Inflammatory macrophage (primary cell): ENCODE results near the gene FLRT1.
A peak's percentile ranks its signal among the peaks of the same experiment; 100 is the strongest.

Experiments
- DNase-seq, 2 donors: peaks; one replicate each; pipeline ENCODE4 v3.0.0-alpha.2; 2020 to 2022

The FLRT1 gene

DNA sequence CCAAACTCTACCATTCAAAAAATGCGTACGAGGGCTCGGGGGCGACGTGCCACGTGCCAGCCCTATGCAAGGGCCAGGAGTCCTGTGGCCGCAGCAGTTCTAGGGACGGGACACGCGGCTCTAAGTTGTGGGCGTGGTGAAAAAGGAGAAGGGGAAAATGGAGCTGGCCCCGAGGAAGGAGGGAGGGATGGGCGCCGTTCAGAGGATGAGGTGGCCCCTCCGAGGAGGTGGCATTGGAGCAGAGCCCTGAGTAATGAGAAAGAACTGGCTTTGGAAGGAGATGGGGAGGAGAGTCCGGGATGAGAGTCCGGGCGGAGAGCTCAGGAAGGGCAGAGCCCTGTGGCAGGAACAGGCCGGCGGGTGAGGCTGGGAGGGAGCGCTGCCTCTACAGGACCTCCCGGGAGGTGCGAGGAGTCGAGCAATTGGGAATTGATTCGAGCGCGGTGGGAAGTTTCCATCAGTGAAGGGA, 28.5 kb upstream of the FLRT1 start:
- peak; percentile 44 to 49 for DNase-seq

DNA sequence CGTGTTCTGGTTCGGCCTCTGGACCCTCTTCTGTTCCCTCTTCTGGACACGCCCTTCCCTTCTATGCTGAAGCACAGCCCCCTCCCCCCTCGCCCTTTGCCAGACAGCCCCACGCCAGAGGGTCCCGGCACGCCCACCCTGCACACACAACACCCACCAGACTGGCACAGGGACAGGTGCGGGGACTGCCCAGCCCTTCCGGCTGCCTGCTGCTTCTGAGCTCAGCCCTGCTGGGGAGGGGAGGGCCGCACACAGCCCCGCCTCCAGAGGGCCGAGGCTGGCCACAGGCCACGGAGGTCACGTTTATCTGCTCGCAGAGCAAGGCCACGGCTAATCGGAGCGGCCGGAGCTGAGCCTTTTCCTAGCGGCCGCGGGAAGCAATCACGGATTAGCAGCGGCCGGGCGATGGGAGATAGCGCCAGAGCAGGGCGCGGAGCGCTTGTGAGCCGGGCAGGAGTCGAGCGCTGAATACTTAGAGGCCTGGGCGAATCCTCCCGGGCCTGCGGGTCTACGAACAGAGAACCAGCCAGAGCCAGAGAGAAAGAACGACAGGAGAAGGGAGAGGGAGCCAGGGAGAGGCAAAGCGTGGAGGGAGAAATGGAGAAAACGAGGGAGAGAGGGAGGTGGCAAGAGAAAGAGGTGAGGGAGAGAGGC, 28.0 kb upstream of the FLRT1 start:
- DNase-seq, result peak; percentile 62 to 67

DNA sequence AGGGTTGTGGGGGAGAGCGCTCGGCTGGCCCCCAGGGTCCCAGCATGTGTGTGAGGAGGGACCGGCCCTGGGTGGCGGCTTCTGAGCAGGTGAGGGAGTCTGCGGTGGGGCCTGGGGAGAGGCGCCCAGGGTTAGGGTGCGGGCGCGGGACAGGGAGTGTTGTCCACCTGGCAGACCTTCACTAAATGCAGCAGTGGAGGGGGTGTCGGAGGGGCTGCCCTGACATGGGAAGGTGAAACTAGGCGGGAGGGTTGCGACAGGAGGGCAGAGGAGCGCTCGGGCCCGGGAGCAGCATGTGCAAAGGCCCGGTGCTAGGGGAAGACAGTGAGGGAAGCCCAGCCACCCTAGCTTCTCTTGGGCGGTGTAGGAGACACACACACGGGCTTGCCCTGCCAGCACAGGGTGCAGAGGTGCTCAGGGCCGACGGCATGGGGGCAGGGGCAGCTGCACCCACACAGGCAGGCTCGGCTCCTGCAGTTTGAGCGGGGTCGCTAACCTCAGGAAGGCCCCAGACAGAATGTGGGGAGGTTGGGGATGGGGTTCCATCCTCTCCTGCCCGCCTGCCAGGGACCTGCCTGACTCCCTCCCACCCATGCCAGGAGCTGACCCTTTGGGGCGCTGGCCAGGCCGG, 27.3 kb upstream of the FLRT1 start:
- DNase-seq, result no peak

DNA sequence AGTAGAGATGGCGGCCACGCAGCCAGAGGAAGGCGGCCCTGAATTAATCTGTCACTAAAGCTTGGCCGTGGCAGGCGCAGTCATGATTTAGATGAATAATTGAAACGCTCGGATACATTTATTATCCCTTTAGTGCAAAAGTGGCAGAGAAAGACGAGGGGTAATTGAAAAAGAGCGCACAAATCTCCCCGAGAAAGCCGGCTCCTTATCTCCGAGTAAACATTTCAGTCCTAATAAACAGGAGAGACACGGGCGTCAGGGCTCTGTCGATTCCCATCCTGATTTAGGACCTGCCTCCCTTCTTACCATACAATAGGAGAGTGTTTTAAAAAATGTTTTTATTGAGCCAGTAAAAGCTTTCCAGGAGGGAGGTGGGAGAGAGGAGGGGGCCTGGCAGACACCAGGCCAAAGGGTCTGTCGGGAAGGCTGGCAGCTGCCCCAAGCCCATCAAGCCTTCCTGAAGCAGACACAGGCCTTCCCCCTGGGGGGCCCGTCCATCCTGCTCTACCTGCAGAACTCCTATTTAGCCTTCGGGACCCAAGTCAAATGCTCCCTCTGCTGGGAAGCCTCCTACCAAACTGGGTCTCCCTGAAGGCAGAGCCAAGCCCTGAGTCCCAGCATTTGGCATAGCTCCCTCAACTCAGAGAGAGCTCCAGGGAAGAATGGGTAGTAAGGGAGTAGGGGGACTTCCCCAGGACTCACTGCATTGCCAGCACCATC, 26.7 kb upstream of the FLRT1 start:
- DNase-seq, result no peak

DNA sequence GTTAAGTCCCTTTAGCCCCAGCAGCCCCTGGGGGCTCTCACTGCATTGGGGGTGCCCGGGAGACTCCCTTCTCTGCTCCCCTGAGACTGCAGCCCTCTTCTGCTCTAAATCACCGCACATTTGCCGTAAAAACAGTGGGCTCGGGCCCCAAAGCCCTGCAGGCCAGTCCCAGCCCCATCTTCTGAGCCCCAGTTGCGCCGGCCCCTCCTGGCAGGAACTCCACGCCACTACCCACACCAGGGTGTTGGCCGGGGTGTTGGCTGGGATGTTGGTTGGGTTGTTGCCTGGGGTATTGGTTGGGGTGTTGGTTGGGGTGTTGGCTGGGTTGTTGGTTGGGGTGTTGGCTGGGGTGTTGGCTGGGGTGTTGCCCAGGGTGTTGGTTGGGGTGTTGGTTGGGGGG, 26.0 kb upstream of the FLRT1 start:
- DNase-seq, result no peak

DNA sequence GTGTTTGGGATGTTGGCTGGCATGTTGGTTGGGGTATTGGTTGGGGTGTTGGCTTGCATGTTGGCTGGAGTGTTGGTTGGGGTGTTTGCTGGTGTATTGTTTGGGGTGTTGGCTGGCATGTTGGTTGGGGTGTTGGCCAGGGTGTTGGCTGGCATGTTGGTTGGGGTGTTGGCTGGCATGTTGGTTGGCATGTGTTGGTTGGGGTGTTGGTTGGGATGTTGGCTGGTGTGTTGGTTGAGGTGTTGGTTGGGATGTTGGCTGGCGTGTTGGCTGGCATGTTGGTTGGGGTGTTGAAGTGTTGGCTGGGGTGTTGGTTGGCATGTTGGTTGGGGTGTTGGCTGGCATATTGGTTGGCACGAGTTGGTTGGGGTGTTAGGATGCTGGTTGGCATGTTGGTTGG, 24.9 kb upstream of the FLRT1 start:
- DNase-seq, result no peak

DNA sequence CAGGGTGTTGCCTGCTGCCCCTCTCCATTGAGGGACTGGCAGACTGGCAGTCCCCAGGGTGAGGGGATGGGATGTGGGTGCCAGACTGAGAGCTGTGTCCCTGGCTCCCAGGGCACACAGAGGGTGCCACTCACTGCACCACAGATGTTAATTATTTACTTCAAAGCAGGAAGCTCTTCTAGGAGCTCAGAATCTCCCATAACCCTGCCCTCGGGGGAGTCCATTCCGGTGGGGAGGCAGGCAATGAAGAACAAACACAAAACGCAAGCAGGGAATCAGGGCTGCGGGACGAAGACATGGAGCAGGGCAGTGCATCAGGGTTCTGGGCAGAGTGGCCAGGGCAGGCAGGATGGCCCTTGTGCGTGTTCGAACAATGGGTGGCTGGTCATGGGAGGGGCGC, 24.4 kb upstream of the FLRT1 start:
- no peak for DNase-seq

DNA sequence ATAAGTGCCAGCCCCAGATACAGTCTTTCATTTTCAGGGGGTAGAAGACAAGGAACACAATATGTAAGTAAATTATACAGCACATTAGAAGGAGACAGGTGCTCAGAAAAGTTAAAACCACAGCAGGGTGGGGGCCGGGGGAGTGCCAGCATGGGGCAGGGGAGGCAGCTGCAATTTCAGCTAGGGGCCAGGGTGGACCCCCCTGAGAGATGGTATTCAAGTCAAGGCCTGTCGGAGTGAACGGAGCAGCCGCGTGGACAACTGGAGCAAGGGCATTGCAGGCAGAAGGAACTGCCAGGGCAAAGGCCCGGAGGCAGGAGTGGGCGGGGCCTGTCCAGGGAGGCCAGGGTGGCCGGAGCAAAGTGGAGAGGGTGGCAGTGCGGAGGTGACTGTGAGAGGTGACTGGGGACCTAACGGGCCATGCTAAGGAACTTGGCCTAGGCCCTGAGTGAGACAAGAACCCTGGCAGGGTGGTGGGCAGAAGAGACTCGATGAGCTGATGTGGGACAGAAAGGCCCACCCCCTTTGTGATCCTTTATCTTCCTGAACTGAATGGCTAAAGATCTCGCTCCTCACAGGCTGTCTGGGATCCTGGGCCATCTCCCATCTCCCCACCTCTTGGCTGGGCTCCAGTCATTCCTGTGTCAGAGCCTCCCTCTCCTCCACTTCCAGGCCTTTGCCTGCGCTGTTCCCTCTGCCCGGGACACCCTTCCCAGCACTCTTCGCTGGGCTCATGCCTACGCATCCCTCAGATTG, 22.4 kb upstream of the FLRT1 start:
- DNase-seq, result no peak

DNA sequence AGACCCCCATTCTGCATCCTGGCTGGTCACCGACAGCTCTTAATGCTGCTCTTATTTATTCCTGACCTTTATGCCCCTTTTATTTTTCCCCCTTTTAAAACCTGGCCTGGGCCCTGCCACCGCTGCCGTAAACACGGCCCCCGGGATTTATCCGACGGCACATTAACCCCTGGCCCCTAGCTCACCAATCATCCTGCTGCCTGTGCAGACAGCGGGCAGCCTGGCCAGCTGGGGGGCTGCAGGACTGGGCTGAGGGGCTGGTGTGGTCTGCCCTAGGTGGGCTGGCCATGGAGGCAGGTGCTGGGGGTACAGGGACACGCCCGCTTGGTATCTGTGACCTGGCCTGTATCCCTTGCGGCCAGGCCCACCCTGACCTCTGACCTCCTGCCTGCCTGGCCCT, 21.4 kb upstream of the FLRT1 start:
- DNase-seq, result no peak

DNA sequence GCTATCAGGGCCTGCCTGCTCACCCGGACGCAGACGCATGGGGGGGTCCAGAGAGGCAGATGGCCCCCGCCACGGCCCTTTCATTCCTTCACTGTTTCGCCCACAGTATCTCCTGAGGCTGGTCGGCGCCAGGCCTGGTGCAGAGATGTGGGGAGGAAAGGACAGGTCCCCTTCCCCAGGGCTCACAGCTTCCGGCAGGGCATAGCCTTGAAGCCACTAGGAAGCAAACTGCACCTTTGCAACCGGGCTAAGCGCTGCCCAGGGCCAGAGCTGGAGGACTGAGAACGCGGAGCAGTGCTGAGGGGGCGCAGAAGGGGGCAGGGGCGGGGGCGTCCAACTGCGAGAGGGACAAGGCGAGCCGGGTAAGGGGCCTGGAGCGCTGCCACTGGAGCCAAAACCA, 20.2 kb upstream of the FLRT1 start:
- no peak for DNase-seq

DNA sequence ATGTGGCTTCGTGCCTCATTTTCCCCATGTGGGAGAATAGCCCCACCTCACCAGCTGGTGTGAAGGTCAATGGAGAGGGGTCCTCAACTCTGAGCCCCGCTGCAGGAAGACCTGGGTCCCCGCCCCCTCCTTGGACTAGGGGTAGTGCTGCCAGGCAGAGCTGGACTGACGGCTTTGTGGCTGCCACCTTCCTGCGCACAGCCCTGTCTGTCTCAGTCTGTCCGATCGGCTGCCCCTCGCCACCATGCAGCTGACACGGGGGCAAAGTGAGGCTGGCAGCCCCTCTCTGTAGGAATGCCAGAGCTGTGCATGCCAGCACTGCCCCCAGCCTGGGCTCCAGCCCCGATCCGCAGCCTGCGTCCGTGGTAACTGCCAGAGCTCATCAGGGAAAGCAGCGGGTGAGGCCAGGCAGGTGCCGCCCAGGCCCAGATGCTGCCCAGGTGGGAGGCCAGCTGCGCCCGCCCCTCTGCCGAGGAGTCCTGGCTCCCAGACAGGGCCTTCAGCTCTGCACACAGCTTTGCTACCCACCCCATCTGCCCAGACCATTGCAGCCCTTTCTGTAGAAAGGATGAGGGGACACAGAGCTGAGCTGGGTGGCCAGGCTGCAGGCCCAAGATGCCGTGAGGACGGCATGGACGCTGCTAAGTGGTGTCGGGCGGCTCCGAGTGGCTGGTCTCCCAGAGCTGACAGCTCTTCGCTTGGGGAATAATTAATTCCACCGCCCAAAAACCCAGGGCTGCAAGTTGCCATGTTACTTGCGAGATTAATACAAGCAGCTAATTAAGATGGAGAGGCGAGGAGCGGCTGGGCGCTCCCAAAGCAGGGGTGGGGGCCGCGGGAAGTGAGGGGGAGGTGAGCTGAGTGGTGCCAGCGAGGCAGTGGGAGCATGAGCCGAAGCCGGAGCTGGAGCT, 19.5 kb upstream of the FLRT1 start:
- DNase-seq, result no peak

DNA sequence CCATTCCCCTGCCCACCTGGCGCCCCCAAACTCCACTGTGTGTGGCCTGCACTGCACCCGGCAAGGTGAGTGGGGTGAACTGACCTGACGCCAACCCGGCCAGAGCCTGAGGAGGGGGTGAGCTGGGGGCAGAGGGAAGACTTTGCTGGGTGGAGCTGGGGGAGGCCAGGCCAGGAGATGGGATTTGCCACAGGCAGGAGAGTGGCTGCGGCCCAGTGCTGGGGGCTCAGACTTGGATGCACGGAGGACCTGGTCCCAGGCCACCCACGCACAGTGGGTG, 17.8 kb upstream of the FLRT1 start:
- no peak for DNase-seq

DNA sequence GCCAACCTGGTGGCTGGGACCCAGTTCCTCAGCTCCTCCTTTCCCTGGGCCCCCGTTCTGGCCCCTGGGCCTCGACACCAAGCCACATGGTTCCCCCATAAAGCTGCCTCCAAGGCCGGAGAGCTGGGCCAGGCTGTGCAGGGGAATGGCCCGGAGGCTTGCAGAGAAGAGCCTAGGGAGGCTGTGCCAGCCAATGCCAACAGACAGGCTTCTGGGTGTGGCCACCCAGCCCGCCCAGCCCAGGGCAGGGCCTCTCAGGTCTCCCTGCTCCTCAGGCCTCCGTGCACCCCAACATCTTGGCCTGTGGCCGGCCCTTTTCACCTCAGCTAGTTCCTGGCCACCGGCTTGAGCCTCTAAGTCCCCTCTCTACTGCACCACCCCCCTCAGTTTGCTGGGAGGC, 17.4 kb upstream of the FLRT1 start:
- no peak for DNase-seq

DNA sequence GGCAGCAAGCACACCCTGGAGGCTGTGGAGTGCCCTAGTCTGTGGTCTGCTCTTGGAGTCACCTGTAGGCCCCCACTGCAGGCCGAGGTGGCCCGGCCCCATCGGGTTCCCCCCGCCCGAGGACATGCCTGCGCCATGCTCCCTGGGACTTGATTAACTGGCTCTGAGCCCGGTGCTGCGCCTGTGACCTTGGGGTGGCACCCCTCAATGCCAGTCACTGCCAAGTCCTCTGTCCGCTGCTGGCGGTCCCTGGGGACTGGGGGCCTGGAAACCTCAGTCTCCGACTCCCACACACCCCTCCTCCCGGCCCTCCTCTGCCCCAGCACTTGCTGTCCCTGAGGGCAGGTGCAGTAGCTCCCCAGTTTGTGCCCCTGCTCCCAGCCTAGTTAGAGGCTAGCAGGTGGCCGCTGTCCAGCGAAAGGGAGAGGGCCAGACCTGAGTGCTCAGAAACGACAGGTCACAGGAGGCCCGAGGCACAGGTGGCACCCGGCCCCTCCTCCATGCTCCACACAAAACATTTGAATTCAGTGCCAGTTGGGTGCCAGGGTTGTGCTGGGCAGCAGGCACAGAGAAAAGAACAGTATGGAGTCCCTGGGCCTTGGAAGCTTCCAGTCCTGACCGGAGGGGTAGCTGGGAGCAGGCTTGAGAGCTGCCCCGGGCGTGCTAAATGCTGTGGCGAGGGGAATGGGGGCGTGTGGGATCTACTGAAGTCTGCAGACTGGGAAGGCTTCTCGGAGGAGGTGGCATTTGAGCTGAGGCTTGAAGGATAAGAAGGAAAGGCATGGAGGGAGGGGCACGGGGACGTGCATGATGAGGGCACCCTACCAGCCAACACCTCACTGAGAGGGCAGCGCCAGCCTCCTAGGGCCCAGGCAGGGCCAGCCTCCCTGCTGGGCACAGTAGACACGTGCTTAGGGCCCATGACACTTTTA, 16.4 kb upstream of the FLRT1 start:
- no peak for DNase-seq

DNA sequence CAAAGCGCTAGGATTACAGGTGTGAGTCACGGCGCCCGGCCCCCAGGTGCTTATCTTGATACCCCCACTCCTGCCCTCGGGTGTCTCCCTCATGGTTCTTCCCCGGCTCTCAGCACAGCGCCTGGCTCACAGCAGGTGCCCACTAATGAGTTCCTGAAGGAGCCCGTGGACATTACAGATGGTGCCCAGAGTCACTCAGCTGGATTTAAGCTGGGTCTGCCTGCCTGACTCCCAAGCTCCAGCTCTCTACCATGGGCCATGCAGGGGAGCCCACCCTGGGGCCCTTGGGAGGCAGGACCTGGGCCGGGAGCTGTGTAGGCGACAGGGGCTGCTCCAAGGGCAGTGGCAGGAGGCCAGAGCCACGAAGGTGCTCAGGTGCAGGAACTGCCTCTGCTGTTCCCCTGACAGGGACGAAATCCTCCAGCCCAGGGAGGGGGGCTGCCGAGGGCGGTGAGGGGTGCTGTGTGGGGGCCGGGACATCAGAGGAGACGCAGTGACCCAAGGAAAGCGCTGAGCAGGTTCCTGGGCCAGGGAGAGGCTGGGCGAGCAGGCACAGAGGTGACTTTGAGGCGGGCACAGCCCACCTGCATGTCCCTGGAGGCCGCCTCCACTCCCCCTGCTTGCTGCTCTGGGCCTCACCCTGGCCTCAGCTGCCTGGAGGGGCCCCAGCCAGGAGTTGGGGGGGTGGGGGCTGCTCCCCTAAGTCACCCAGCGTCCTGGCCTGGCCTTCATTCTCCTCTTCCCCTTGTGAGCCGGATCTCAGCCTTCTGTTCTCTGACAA, 14.6 kb upstream of the FLRT1 start:
- DNase-seq, result no peak

DNA sequence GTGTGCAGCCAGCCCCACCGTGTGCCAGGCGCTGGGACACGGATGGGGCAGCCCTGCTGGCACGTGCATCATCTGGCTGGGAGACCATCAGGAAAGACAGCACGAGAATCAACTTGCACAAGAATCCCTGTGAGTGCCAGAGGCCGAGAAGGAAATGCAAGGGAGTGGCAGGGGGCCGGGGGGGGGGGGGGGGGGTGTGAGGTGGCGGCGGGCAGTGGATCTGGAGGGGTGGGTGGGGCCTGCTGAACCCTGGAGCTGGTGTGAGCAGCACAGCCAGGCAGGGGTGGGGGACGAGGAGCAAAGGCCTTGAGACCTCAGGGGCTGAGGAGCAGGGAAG, 14.0 kb upstream of the FLRT1 start:
- DNase-seq, result no peak

DNA sequence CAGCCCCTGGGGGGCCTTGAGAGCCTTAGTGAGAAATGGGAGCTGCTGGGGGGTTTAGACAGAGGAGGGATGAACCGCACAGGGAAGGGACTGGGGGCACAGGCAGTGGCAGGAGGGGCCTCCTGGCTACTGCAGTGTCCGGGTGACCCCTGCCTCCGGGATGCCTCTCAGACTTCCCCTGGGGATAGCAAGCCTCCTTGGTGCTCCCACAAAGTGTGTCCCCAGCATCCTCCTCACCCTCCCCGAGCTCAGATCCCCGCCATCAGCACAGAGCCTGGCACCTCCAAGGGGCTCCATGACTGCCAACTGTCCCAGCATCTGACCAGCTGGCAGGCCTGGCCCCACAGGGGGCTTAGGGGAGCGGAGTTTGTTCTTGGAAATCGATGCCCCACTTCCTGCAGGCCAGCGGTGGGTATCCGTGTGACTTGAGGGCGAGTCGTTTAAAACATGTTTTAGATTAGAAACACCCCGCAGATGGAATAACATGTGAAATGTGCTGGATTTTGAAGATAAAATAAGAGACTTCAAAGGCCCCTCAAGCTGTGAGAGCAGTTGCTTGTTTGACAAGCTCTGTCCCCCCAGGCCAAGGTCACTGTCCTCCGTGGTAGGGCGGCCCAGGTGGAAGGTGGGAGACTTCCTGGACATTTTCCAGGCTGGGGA, 13.5 kb upstream of the FLRT1 start:
- no peak for DNase-seq

DNA sequence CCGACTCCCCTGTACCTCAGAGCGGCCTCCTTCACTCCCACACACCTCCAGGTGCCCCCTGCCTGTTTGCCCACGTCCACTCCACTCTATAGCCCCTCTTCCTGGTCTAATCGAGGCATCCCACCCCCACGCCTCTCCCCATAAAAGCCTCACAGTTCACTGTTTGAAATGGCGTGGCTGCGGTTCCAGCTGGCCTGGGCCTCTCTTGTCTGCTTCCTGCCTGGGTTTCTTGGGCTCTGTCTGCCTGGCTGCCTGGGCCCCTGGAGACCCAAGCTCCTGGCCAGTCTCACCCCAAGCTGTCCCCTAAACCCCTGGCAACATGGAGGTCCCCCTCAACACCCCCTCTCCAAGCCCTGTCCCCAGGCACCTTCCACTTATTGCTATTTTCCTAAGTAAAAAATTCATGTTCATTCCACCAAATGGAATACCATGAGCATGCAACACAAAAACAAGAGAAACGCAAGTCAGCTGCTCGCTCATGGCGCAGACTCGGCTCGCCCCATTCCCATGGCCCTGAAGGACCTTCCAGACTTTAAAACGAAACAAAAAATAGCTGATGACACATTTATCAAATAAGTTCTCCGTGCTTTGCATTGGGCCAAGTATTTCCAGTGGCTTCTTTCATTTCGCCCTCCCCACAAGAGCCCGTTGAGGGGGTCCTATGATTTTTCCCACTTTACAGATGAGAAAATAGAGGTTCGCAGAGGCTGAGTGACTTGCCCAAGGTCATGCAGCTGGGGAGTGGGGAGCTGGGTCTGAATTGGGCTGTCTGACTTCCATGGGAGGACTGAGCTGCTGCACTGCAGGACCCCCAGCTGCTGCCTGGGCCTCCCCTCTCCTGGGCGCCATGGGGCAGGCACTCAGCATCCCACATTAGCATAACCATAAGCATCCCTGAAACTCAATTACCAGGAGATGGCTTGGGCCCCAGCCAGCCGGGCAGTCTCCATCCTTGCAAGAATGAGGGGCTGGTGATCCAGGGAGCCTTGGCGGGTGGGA, 11.7 kb upstream of the FLRT1 start:
- no peak for DNase-seq

DNA sequence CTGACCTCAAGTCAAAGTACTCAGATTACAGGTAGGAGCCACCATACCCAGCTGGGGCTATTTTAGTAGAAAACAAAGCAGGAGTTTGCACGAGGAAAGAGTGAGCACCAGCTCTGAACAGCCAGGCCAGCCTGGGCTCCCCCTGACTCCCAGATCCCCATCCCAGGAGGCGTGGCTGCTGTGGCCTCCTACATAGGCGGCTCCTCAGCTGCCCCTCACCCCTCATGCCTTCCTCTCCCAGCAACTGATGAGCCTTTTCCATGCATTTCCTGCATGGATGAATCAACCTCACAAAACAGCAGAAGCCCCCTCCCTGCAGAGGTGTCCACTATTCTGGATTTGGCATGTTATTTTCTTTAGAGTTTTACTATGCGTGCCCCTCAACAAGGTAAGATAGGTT, 10.5 kb upstream of the FLRT1 start:
- no peak for DNase-seq
